Activated naive CD4-positive, alpha-beta T cell (primary cell): ENCODE data around the gene COL21A1.

Source experiments
- DNase-seq, 4 experiments: peaks; one replicate each; lab custom pipeline; 2025; lab: John Stamatoyannopoulos, UW

Gene COL21A1

DNA sequence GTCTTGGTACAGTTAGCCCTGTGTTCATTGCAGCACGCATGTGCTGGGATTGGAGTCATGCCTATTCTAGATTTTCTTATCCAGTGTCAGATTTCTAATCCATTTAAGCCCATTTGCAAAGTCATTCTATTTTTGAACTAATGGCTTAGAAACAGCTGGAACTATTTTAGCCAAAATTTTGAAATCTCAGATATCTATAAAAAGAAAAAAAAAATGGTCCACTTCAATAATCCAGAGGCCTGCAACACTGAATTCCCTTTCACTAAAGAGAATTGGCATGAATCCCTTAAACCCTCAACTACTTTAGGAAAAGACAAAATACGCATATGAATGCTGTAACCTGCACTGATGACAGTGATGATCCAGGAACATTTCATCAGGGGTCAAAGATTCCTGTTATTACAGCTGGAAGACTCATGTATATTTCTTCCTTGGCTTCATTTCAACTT lies 1.5 kb downstream of the COL21A1 start:
- DNase-seq: no peak

DNA sequence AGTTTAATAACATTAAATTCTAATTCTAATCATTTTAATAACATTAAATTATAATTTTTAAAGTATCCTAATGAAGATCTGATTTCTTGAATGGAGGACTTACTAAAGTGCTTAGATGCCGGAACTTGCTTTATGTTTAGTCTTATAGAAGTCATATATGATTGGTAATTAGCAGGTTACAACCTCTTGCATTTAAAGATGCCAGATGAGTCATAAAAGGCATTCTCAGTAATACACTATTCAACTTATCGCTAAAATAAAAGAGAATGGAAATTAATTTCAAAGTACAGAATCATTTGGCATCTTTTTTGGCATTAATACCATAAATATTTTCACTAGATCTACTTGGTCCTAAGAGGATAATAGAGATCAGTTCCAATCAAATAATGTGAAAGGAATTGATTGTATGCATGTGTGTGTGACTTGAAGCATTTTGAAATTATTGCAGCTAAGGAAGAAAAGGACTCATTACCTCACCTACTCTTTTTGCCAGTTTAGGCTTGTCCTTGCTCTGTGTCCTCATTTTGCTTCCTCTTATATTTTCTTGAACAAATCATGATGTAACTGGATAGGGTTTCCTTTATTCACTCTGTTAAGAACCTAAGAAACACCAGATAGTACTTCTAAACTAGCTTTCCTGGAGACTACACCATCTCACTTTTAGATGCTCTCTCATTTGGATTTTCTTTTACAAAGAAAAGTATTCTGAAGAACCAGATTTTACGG lies 2.7 kb downstream of the COL21A1 start:
- no peak for DNase-seq

DNA sequence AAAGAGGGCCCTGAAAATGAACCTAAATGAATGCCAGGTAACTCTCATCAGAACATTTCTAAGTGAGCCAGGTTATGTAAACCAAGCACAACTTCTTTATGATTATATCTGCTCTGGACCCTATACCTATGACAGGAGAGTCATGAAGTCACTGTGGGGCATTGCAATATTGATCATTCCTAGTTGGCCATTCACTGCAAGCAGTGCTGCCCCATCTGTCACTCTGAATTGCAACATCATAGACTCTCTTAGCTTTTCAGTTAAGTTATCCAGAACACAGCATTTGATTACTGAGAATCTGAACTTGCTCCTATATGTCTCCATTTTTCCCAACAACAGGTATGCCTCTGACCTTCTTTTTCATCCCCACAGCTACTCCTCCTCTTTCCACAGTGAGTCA lies 3.3 kb downstream of the COL21A1 start:
- DNase-seq: no peak

- DNase-seq: no peak
Observed at GRCh38 chr6:56243518-56244070, 3.8 kb downstream of the COL21A1 start.

DNA sequence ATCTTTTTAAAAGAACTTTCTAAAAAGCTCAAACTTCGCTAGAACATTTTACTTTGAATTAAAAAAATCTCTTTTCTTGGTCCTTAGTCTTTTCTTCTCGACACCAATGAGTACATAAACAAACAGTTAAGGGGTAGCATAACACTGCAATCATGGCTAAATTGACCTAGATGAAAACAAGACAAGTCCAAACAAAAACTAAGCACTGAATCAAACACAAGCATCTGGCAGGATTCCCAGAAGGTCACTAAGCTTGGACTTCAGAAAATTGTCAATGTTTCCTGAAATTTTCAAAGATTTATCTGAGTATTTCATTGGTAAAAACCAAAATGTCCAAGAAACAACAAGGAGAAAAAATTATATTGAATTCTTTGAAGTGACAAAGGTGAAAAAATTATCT lies 5.0 kb downstream of the COL21A1 start:
- no peak for DNase-seq

- no peak for DNase-seq
Observed at GRCh38 chr6:56241124-56241802, 6.1 kb downstream of the COL21A1 start.

DNA sequence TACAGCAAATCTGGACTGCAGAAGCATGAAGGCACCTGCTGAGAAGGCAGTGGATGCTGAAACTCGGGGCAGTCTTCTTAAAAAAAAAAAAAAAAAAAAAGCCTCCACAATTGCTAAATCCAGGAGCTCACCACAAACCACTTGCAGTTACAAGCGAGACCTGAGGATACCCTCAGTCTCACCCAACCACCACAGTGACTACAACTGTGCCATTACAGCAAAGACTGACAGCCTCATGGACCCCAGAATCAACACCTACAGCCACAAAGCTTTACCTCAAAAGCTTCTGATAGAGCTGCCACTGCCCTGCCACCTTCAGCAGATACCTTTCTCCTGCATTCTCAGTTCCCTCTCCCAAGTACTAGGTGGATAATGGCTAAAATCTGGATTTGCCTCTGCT lies 9.0 kb downstream of the COL21A1 start:
- no peak for DNase-seq

- no peak for DNase-seq
Observed at GRCh38 chr6:56235245-56235644, 12.1 kb downstream of the COL21A1 start.

- no peak for DNase-seq
Observed at GRCh38 chr6:56232436-56232835, 14.9 kb downstream of the COL21A1 start.

GRCh38 chr6:56231827-56232226 lies 15.6 kb downstream of the COL21A1 start:
- no peak for DNase-seq

- no peak for DNase-seq
Observed at GRCh38 chr6:56230976-56231566, 16.3 kb downstream of the COL21A1 start.

GRCh38 chr6:56227071-56227879 lies 20.1 kb downstream of the COL21A1 start:
- DNase-seq: no peak

GRCh38 chr6:56223995-56224394 lies 23.4 kb downstream of the COL21A1 start:
- DNase-seq: no peak

- no peak for DNase-seq
Observed at GRCh38 chr6:56222499-56222898, 24.9 kb downstream of the COL21A1 start.

DNA sequence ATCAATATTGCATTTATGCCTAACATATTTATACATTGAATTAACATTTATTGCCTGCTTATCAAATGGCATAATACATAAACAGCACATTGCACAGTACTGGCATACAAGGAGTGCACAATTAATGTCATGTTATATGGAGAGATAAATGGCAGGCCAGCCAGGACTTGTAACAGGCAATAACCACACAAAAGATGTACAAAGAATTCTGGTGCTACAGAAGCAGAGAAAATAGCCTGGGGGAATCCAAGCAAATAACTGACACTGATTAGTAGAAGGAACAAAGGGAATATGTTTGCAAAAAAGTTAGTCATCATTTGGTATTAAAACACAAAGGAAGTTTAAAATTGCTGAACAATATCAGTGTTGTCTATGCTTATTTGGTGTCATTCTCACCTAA lies 27.3 kb downstream of the COL21A1 start:
- no peak for DNase-seq

GRCh38 chr6:56214703-56215101 lies 32.7 kb downstream of the COL21A1 start:
- DNase-seq: no peak

GRCh38 chr6:56214041-56214702 lies 33.2 kb downstream of the COL21A1 start:
- DNase-seq: no peak

DNA sequence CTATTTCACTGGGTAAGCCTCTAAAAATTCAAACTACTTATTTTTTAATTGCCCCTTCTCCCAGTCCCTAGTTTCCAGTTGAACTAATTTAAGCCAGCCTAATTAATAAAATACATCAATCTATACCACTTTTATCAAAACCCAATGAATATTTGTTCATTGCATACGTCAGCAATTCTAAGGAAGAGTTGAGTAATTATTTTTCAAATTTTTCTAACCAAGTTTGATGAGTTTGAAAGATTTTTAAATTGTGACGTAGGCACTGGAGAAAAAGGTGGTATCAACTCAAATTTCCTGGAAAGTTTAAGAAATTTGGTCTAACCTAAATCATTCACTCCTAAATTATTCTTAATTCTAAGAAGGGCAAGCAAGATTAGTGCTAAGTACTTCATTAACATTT lies 35.7 kb downstream of the COL21A1 start:
- DNase-seq: no peak

- DNase-seq: no peak
Observed at GRCh38 chr6:56204134-56204533, 43.2 kb downstream of the COL21A1 start.

DNA sequence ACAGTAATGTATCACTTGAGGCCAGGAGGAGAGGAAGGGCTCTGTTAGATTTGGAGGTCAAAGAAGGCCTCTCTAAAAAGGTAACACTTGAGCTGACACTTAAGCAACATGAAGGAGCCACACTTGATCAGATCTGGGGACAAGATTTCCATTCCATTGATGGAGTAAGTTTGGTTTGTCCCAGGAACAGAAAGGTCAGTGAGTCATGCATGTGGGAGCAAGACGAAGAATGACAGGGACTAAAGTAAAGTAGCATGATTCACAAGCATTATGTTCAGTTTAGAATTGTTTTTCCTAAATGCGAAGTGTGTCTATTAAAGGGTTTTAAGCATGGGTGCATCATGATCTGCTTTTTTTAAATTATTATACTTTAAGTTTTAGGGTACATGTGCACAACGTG lies 47.4 kb downstream of the COL21A1 start:
- DNase-seq: no peak

DNA sequence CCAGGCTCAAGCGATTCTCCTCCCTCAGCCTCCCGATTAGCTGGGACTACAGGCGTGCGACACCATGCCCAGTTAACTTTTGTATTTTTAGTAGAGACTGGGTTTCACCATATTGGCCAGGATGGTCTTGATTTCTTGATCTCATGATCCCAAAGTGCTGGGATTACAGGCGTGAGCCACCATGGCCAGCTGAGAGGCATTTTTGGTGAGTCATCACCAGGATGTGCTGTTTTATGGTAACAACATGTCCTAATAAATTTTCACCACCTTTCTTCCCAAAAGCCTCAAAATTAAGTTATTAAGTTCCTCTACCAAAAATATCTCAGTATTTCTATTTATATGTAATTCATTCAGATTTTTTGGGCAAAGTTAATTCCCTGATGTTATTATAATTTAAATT lies 53.5 kb downstream of the COL21A1 start:
- DNase-seq: no peak

- no peak for DNase-seq
Observed at GRCh38 chr6:56188429-56188828, 59.0 kb downstream of the COL21A1 start.
